ENCODE data around the gene CD247. TPM values are rescaled to one million over a fixed set of nuclear protein-coding genes. Genes with fewer than 3 reads are reported as not detected.

CD247 gene
- total RNA-seq, 1 donor = not detected

- no peaks in the 10 kb centered on the region for H3K79me2 ChIP-seq (ENCODE audit: insufficient read depth, low read length)
- DNase-seq (ENCODE audit: insufficient read length, low spot score, missing footprints) = no peak
- no peak overlapping the region for H3K27ac ChIP-seq (ENCODE audit: low read depth, low read length)
- H3K4me2 ChIP-seq (ENCODE audit: insufficient read depth, low read length) = no peak overlapping the region
- H3K4me3 ChIP-seq (ENCODE audit: insufficient read depth, low read length) = no peak overlapping the region
- H2AFZ ChIP-seq (ENCODE audit: low read length) = no peak overlapping the region
- H3K4me1 ChIP-seq (ENCODE audit: insufficient read depth, low read length) = no peaks in the 10 kb centered on the region
- no peak for TF ChIP-seq CTCF (IDR thresholded peaks at IDR 0.05; ENCODE audit: extremely low read depth, low read depth, low read length)
- H3K36me3 ChIP-seq (ENCODE audit: insufficient read depth, low read length) = no peaks in the 10 kb centered on the region
- no peaks in the 10 kb centered on the region for H3K9me3 ChIP-seq (ENCODE audit: low read depth, low read length)
- no peaks in the 10 kb centered on the region for H3K27me3 ChIP-seq (ENCODE audit: insufficient read depth, low read length)
- H4K20me1 ChIP-seq (ENCODE audit: insufficient read depth, low read length) = no peaks in the 10 kb centered on the region
Observed at GRCh38 chr1:167404161-167404888, 114.0 kb downstream of the CD247 start.

- Histone ChIP-seq H3K79me2 (ENCODE audit: insufficient read depth, low read length) (no peaks in the 10 kb centered on the region), H3K27ac (ENCODE audit: low read depth, low read length) (no peak overlapping the region), H3K27me3 (ENCODE audit: insufficient read depth, low read length) (no peaks in the 10 kb centered on the region), H4K20me1 (ENCODE audit: insufficient read depth, low read length) (no peaks in the 10 kb centered on the region), H3K4me1 (ENCODE audit: insufficient read depth, low read length) (no peaks in the 10 kb centered on the region), H3K4me3 (ENCODE audit: insufficient read depth, low read length) (no peak overlapping the region), H2AFZ (ENCODE audit: low read length) (no peak overlapping the region), H3K9me3 (ENCODE audit: low read depth, low read length) (no peaks in the 10 kb centered on the region), H3K36me3 (ENCODE audit: insufficient read depth, low read length) (no peaks in the 10 kb centered on the region), H3K4me2 (ENCODE audit: insufficient read depth, low read length) (no peak overlapping the region)
- TF ChIP-seq CTCF (IDR thresholded peaks at IDR 0.05; ENCODE audit: extremely low read depth, low read depth, low read length) = peak; percentile 56
- peak; percentile 19 for DNase-seq (ENCODE audit: insufficient read length, low spot score, missing footprints)
Observed at GRCh38 chr1:167401260-167401873, 117.0 kb downstream of the CD247 start.

- H3K36me3 ChIP-seq (ENCODE audit: insufficient read depth, low read length) = no peaks in the 10 kb centered on the region
- no peak overlapping the region for H2AFZ ChIP-seq (ENCODE audit: low read length)
- no peak overlapping the region for H3K4me3 ChIP-seq (ENCODE audit: insufficient read depth, low read length)
- DNase-seq (ENCODE audit: insufficient read length, low spot score, missing footprints) = no peak
- no peaks in the 10 kb centered on the region for H3K79me2 ChIP-seq (ENCODE audit: insufficient read depth, low read length)
- no peak for TF ChIP-seq CTCF (IDR thresholded peaks at IDR 0.05; ENCODE audit: extremely low read depth, low read depth, low read length)
- no peaks in the 10 kb centered on the region for H3K27me3 ChIP-seq (ENCODE audit: insufficient read depth, low read length)
- no peaks in the 10 kb centered on the region for H3K9me3 ChIP-seq (ENCODE audit: low read depth, low read length)
- no peak overlapping the region for H3K27ac ChIP-seq (ENCODE audit: low read depth, low read length)
- no peaks in the 10 kb centered on the region for H4K20me1 ChIP-seq (ENCODE audit: insufficient read depth, low read length)
- no peak overlapping the region for H3K4me2 ChIP-seq (ENCODE audit: insufficient read depth, low read length)
- H3K4me1 ChIP-seq (ENCODE audit: insufficient read depth, low read length) = no peaks in the 10 kb centered on the region
Observed at GRCh38 chr1:167400359-167400953, 117.9 kb downstream of the CD247 start.

GRCh38 chr1:167392200-167392696 is 126.1 kb downstream of the CD247 start:
- H3K27ac ChIP-seq (ENCODE audit: low read depth, low read length) = no peak overlapping the region
- no peaks in the 10 kb centered on the region for H3K36me3 ChIP-seq (ENCODE audit: insufficient read depth, low read length)
- no peak overlapping the region for H3K4me2 ChIP-seq (ENCODE audit: insufficient read depth, low read length)
- H3K4me3 ChIP-seq (ENCODE audit: insufficient read depth, low read length) = no peak overlapping the region
- H3K9me3 ChIP-seq (ENCODE audit: low read depth, low read length) = no peaks in the 10 kb centered on the region
- no peaks in the 10 kb centered on the region for H3K27me3 ChIP-seq (ENCODE audit: insufficient read depth, low read length)
- H3K4me1 ChIP-seq (ENCODE audit: insufficient read depth, low read length) = no peaks in the 10 kb centered on the region
- H2AFZ ChIP-seq (ENCODE audit: low read length) = no peak overlapping the region
- TF ChIP-seq CTCF (IDR thresholded peaks at IDR 0.05; ENCODE audit: extremely low read depth, low read depth, low read length) = no peak
- DNase-seq (ENCODE audit: insufficient read length, low spot score, missing footprints) = no peak
- no peaks in the 10 kb centered on the region for H4K20me1 ChIP-seq (ENCODE audit: insufficient read depth, low read length)
- no peaks in the 10 kb centered on the region for H3K79me2 ChIP-seq (ENCODE audit: insufficient read depth, low read length)

Data from osteoblast (primary cell).